ENCODE measurements around the gene EP400. TPM values are rescaled to one million over a fixed set of nuclear protein-coding genes. Genes with fewer than 3 reads are reported as not detected.

The EP400 gene
- total RNA-seq, 6 experiments from 2014 or later: 27.5 to 35.3 (median 30.4) TPM

DNA sequence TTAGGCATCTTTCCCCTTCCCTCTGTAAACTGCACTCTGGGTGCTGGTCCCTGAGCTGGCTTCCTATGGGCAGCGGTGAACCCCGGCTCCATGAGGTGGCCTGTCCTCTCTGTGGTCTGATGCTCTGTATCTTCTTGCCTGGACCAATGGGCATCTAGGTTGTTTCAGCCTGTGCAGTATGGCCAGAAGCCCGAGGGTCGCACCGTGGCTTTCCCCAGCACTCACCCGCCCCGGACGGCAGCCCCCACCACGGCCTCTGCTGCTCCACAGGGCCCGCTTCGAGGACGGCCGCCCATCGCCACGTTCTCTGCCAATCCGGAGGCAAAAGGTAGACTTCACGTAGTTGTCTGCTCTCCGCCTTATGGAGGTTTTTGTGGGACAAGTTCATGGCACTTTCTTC lies 70.1 kb downstream of the EP400 start:
- Mint-ChIP-seq H3K9me3 (no peaks in the 10 kb centered on the region), H3K4me1 (ENCODE audit: low read depth) (peaks cover 8% of the 10 kb centered on the region), H3K27ac (no peak overlapping the region), H3K4me3 (no peak overlapping the region), H3K36me3 (ENCODE audit: low read depth) (peaks cover 31% of the 10 kb centered on the region), H3K27me3 (ENCODE audit: insufficient read depth) (peaks cover 2% of the 10 kb centered on the region; the same call in 1 of the 2 replicates)
- DNase-seq: no peak
- TF ChIP-seq CTCF (IDR thresholded peaks at IDR 0.05): no peak

GRCh38 chr12:132020292-132020691 lies 70.5 kb downstream of the EP400 start:
- peaks cover 33% of the 10 kb centered on the region for H3K36me3 Mint-ChIP-seq (ENCODE audit: low read depth)
- H3K4me3 Mint-ChIP-seq: no peak overlapping the region
- TF ChIP-seq CTCF (IDR thresholded peaks at IDR 0.05): no peak
- no peaks in the 10 kb centered on the region for H3K9me3 Mint-ChIP-seq
- peaks cover 7% of the 10 kb centered on the region; the same call in 1 of the 2 replicates for H3K4me1 Mint-ChIP-seq (ENCODE audit: low read depth)
- DNase-seq: no peak
- H3K27ac Mint-ChIP-seq: no peak overlapping the region
- peaks cover 2% of the 10 kb centered on the region; the same call in 1 of the 2 replicates for H3K27me3 Mint-ChIP-seq (ENCODE audit: insufficient read depth)

DNA sequence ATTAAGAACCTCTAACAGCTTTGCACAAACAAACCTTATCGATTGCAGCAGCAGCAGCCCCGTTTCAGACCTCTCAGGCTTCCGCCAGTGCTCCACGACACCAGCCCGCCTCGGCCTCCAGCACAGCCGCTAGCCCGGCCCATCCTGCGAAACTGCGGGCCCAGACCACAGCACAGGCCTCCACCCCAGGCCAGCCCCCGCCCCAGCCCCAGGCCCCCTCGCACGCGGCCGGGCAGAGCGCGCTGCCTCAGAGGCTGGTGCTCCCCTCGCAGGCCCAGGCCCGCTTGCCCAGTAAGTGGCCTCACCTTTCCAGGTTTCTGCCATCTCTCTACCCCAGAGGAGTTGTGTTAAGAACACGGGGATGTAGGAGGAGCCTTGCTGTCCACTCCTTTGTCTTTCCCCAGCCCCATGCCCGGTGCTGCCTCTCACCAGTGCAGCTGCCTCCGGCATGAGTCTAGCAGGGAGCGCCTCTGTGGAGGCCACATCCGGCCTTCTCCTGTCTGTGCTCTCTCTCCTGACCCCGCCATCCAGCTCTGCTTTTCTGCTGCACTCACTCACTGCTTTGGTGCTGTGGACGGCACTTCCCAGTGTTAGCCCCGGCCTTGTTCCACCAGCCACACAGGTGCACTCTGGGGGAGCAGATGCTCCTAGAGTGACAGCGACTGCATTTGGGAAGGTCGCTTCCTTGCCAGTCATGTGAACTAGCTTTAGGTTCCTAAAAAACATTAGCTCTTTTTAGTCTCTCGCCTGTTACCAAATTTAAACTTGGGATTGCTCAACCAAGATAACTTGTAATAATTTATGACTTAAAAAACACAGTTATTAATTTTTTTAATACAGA lies 71.5 kb downstream of the EP400 start:
- TF ChIP-seq CTCF (IDR thresholded peaks at IDR 0.05): no peak
- H3K36me3 Mint-ChIP-seq (ENCODE audit: low read depth): peaks cover 33% of the 10 kb centered on the region

GRCh38 chr12:132021965-132022364 lies 72.2 kb downstream of the EP400 start:
- peaks cover 28% of the 10 kb centered on the region; the same call in 1 of the 2 replicates for H3K36me3 Mint-ChIP-seq (ENCODE audit: low read depth)

More for the DNA sequence above, 71.5 kb downstream of the EP400 start:
- no peaks in the 10 kb centered on the region for H3K9me3 Mint-ChIP-seq
- DNase-seq: no peak
- H3K27ac Mint-ChIP-seq: no peak overlapping the region
- H3K27me3 Mint-ChIP-seq (ENCODE audit: insufficient read depth): peaks cover 2% of the 10 kb centered on the region; the same call in 1 of the 2 replicates
- H3K4me1 Mint-ChIP-seq (ENCODE audit: low read depth): peaks cover 7% of the 10 kb centered on the region; the same call in 1 of the 2 replicates
- H3K4me3 Mint-ChIP-seq: no peak overlapping the region

GRCh38 chr12:132023658-132024057 lies 73.9 kb downstream of the EP400 start:
- Mint-ChIP-seq H3K4me1 (ENCODE audit: low read depth) (peaks cover 7% of the 10 kb centered on the region; the same call in 1 of the 2 replicates), H3K4me3 (no peak overlapping the region), H3K36me3 (ENCODE audit: low read depth) (peaks cover 36% of the 10 kb centered on the region; the same call in 1 of the 2 replicates), H3K9me3 (no peaks in the 10 kb centered on the region), H3K27me3 (ENCODE audit: insufficient read depth) (no peaks in the 10 kb centered on the region), H3K27ac (no peak overlapping the region)
- no peak for TF ChIP-seq CTCF (IDR thresholded peaks at IDR 0.05)
- no peak for DNase-seq

More at GRCh38 chr12:132021965-132022364, 72.2 kb downstream of the EP400 start:
- no peak for TF ChIP-seq CTCF (IDR thresholded peaks at IDR 0.05)
- no peak for DNase-seq
- H3K4me1 Mint-ChIP-seq (ENCODE audit: low read depth): peaks cover 7% of the 10 kb centered on the region; the same call in 1 of the 2 replicates
- H3K27me3 Mint-ChIP-seq (ENCODE audit: insufficient read depth): no peaks in the 10 kb centered on the region
- no peaks in the 10 kb centered on the region for H3K9me3 Mint-ChIP-seq
- H3K4me3 Mint-ChIP-seq: no peak overlapping the region
- no peak overlapping the region; the same call in 1 of the 2 replicates for H3K27ac Mint-ChIP-seq

Measured in HFFc6 (cell line).